ENCODE results near the gene ESPNL. TPM values are rescaled to one million over a fixed set of nuclear protein-coding genes. Genes with fewer than 3 reads are reported as not detected.

ESPNL gene
- total RNA-seq, 4 donors from 2014 or later, result 0.13 to 0.29 TPM; not detected in 2

DNA sequence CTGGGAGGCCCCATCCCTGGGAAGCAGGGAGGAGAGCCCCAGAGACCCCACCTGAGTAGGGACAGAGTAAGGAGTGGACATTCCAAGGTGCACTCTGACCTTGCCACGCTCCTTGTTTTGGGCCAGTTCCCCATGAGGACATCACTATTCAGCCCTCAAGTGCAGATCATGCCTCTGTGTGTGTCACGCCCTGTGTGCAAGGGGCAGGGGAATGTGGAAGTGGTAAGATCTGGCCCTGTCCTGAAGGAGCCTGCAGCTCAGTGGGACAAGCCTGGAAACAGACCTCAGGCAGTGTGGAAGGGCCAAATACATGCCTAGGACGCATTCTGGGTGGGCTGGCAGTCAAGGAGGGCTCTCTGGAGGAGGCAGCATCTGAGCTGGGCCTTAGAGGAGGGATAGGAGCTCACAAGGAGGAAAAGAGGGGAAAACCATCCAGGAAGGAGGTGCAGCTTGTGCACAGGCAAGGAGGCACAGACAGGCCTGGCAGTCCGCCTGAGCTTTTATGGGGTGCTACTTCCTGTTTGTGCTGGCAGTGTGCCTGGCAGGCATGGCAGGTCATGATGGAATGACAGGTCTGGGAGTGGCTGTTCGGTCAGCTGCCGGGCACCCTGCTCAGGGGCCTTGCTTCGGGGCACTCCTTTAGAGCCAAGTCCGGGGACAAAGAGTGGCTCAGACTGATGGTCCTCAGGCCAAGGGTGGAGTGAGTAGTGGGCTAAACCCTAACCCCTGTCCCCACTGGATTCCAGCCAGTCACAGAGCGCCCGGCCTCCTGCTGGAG, 41.6 kb downstream of the ESPNL start:
- H3K4me3 ChIP-seq (ENCODE audit: low read depth, poor library complexity, severe bottlenecking), result no peak overlapping the region
- intact Hi-C loops (cut with DNase I; ENCODE audit: low total_unique reads), result no loop called here
- no peak for DNase-seq (ENCODE audit: low spot score in 2 of 2)
- 50 to 57% methylated on average over 6 to 10 of the region's 10 CpGs for WGBS, 2 donors
- TF ChIP-seq POLR2A (IDR thresholded peaks at IDR 0.05), result no peak
- TF ChIP-seq, protein P1, sequence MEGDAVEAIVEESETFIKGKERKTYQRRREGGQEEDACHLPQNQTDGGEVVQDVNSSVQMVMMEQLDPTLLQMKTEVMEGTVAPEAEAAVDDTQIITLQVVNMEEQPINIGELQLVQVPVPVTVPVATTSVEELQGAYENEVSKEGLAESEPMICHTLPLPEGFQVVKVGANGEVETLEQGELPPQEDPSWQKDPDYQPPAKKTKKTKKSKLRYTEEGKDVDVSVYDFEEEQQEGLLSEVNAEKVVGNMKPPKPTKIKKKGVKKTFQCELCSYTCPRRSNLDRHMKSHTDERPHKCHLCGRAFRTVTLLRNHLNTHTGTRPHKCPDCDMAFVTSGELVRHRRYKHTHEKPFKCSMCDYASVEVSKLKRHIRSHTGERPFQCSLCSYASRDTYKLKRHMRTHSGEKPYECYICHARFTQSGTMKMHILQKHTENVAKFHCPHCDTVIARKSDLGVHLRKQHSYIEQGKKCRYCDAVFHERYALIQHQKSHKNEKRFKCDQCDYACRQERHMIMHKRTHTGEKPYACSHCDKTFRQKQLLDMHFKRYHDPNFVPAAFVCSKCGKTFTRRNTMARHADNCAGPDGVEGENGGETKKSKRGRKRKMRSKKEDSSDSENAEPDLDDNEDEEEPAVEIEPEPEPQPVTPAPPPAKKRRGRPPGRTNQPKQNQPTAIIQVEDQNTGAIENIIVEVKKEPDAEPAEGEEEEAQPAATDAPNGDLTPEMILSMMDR (IDR thresholded peaks at IDR 0.05), result no peak

DNA sequence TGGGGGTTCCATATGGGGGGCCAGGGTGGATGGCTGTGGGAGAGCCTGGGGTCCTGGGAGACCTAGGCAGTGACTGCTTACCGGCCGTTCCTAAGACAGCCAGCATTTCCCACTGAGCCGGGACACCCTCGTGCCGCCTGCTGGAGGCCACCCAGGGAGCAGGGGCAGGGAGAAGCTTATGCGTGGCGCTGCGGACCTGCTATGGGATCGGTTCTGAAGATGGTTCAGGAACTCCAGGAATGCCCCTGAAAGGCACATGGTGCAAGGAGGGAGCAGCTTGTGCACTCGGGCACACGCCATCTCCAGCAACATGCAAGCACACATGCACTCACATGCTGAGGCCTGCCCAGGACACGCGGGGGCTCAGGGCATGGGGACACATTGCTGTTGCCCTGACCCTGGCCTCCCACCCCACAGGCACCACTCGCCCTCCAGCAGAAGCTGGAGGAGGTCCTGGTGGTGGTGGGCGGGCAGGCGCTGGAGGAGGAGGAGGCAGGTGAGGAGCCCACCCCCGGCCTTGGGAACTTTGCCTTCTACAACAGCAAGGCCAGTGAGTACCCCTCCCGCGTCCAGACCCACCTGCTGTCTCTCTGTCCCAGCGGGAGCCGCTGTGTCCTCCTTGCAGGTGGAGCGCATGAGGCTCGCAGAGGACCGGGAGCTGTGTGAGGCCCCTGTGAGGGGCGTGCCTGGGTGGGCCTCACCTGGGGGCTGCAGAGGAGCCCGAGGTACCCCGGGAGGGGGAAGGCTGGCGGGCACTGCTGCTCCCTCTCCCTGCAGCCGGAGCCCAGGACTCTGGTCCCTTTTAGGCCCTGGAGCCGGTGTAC, 42.5 kb downstream of the ESPNL start:
- no peak overlapping the region for H3K4me3 ChIP-seq (ENCODE audit: low read depth, poor library complexity, severe bottlenecking)
- WGBS, 2 donors, result 65% methylated on average over 21 of the region's 30 CpGs
- no peak for DNase-seq (ENCODE audit: low spot score in 2 of 2)
- no peak for TF ChIP-seq POLR2A (IDR thresholded peaks at IDR 0.05)
- intact Hi-C loops (cut with DNase I; ENCODE audit: low total_unique reads), result no loop called here

DNA sequence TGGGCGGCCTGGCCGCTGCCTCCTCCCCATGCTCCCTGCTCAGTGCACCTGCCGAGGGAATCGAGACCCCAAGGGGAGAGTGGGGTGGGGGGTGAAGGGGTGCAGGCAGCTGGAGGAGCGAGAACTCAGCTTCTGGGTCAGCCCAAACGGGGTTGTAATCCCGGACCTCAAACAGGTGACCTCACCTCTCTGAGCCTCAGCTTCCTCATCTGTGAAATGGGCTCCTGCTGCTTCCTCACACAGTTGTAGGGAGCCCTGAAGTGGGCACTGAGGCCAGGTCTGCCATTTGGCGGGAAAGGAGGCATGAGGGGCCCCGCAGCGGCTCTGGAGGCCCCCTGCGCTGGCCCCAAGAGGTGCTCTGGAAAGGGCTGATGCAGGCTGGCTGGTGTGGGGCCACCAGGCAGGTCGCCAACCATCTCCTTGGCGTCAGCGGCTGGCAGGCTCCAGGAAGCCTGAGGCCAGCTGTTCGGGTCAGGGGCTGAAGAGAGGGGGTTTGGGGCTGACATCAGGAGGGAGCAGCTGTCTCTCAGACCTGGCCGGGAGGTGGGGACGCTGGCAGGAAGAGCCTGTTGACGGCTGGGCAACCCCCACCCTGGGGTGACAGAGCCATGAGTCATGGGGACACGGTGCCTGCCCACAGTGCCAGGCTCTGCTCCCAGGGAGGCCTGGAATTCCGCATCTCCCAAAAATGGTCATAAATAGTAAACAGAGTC, 43.3 kb downstream of the ESPNL start:
- intact Hi-C loops (cut with DNase I; ENCODE audit: low total_unique reads), result no loop called here
- TF ChIP-seq, protein P1 (IDR thresholded peaks at IDR 0.05), result no peak
- TF ChIP-seq POLR2A (IDR thresholded peaks at IDR 0.05), result no peak
- no peak for DNase-seq (ENCODE audit: low spot score in 2 of 2)
- H3K4me3 ChIP-seq (ENCODE audit: low read depth, poor library complexity, severe bottlenecking), result no peak overlapping the region
- 60 to 71% methylated on average over 11 to 19 of the region's 20 CpGs for WGBS, 2 donors

DNA sequence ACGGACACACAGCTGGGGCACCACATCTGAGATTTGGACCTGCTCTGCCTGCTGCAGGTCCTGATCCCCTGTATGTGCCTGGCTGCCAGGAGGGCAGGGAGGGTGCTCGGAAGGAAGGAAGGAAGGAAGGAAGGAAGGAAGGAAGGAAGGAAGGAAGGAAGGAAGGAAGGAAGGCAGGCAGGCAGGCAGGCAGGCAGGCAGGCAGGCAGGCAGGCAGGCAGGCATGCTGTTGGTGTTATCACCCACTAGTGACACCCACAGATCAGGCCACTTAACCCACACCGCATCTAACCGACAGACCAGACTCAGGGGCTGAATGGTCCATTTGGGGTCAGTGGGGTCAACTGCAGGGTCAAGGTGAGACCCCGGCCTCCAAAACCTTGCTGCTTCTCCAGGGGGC, 44.1 kb downstream of the ESPNL start:
- no peak for TF ChIP-seq POLR2A (IDR thresholded peaks at IDR 0.05)
- TF ChIP-seq, protein P1 (IDR thresholded peaks at IDR 0.05), result no peak
- no peak overlapping the region for H3K4me3 ChIP-seq (ENCODE audit: low read depth, poor library complexity, severe bottlenecking)
- DNase-seq (ENCODE audit: low spot score in 2 of 2), result no peak
- 85 to 93% methylated on average over 4 to 5 of the region's 5 CpGs for WGBS, 2 donors
- intact Hi-C loops (cut with DNase I; ENCODE audit: low total_unique reads), result no loop called here

DNA sequence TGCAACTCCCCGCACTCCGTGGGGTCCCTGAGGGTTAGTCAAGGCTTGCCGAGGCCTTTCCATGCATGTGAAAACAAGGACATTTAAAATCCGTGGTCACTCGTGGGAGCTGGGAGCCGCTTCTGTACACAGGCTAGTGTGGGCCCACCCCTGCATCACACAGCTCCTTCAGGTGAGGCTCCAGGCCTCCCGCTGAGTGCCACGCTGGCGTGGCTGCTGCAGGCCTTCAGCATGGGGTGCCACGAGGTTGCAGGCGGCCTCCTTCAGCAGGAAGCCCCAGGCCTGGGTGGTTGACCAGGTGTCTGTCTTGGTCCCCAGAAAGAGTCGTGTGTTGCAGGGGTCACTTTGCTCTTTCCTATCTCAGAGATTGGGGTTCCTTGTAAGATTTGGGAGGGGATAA, 44.9 kb downstream of the ESPNL start:
- 88 to 89% methylated on average over 11 to 12 of the region's 12 CpGs for WGBS, 2 donors
- TF ChIP-seq POLR2A (IDR thresholded peaks at IDR 0.05), result no peak
- TF ChIP-seq, protein P1 (IDR thresholded peaks at IDR 0.05), result no peak
- intact Hi-C loops (cut with DNase I; ENCODE audit: low total_unique reads), result no loop called here

DNA sequence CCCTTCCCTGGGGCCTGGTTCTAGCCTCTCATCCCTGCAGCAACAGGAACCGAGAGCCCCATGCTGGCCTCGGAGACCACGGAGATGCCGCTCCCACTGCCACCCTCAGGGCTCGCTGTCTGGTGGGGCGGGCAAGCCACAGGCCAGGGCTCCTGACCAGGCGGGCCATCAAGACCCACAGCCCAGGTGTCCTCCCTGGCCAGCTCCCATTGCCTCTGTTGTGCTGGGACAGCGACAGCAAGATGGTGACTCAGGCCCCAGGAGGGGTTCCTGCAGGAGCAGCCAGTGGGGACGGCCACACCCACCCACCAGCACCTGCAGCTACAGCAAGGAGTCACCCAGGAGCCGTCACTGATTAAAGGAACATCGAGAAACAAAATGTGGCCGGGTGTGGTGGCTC, 45.7 kb downstream of the ESPNL start:
- WGBS, 2 donors, result 69 to 70% methylated on average over 9 to 12 of the region's 12 CpGs
- DNase-seq (ENCODE audit: low spot score in 2 of 2), result no peak
- H3K4me3 ChIP-seq (ENCODE audit: low read depth, poor library complexity, severe bottlenecking), result no peak overlapping the region
- TF ChIP-seq, protein P1 (IDR thresholded peaks at IDR 0.05), result no peak
- TF ChIP-seq POLR2A (IDR thresholded peaks at IDR 0.05), result no peak
- intact Hi-C loops (cut with DNase I; ENCODE audit: low total_unique reads), result no loop called here

More for the DNA sequence above, 44.9 kb downstream of the ESPNL start:
- H3K4me3 ChIP-seq (ENCODE audit: low read depth, poor library complexity, severe bottlenecking), result no peak overlapping the region
- DNase-seq (ENCODE audit: low spot score in 2 of 2), result no peak

Measured in lower leg skin (tissue), 4 donors.